Natural killer cell (primary cell): ENCODE measurements around the gene RUBCN. TPM values are rescaled to one million over a fixed set of nuclear protein-coding genes. Genes with fewer than 3 reads are reported as not detected.
"Not testable (repeated sequence)": the region's sequence is repeated elsewhere in the genome, so short reads cannot be mapped to it uniquely, and the experiment has no call there.

Source experiments
- ATAC-seq, 3 donors: fragments of 150-1000 bp in 2 of 3; fragments of 200-7000 bp in 1 of 3; cut with Tn5 transposase; 1 replicate in 1 of 3; 2 replicates in 2 of 3; pipeline ENCODE4 v1.10.0; 2021; ENCODE audit warnings: mild to moderate bottlenecking in 2 of 3, moderate library complexity in 2 of 3
- DNase-seq, 2 donors: peaks; one replicate each; pipeline versions ENCODE4 v3.0.0 to v3.0.0-alpha.2; 2013 to 2021; ENCODE audit warnings: mixed read lengths in 1 of 2
- H3K27ac ChIP-seq: one replicate; pipeline ENCODE4 v1.5.1; 2013; ENCODE audit warnings: mild to moderate bottlenecking, low read length
- H3K27me3 ChIP-seq: one replicate; pipeline ENCODE4 v1.6.1; 2013; ENCODE audit warnings: low read length; ENCODE audit not compliant: control insufficient read depth, insufficient read depth
- H3K36me3 ChIP-seq: one replicate; pipeline ENCODE4 v1.6.1; 2013; ENCODE audit warnings: low read length; ENCODE audit not compliant: control insufficient read depth, insufficient read depth
- H3K4me1 ChIP-seq: one replicate; pipeline ENCODE4 v1.6.1; 2013; ENCODE audit warnings: low read length; ENCODE audit not compliant: control insufficient read depth, insufficient read depth
- H3K4me3 ChIP-seq: one replicate; pipeline ENCODE4 v1.5.1; 2013; ENCODE audit warnings: low read length
- H3K9me3 ChIP-seq: one replicate; pipeline ENCODE4 v1.6.1; 2013; ENCODE audit warnings: low read length; ENCODE audit not compliant: control insufficient read depth, insufficient read depth
- H3K27ac Mint-ChIP-seq, 2 donors: one replicate each; pipeline ENCODE4 v1.8.0; 2022; ENCODE audit warnings: mild to moderate bottlenecking in 2 of 2, mixed read lengths in 2 of 2, moderate library complexity in 1 of 2
- H3K27me3 Mint-ChIP-seq, 2 donors: one replicate each; pipeline ENCODE4 v1.8.0; 2022; ENCODE audit warnings: low read depth in 2 of 2, mixed read lengths in 2 of 2
- H3K36me3 Mint-ChIP-seq: one replicate; pipeline ENCODE4 v1.8.0; 2022; ENCODE audit warnings: mixed read lengths
- H3K4me1 Mint-ChIP-seq, 2 donors: one replicate each; pipeline ENCODE4 v1.8.0; 2022; ENCODE audit warnings: mixed read lengths in 2 of 2
- H3K4me3 Mint-ChIP-seq: one replicate; pipeline ENCODE4 v1.8.0; 2022; ENCODE audit warnings: mild to moderate bottlenecking, moderate library complexity, mixed read lengths
- H3K9me3 Mint-ChIP-seq, 2 donors: one replicate each; pipeline ENCODE4 v1.8.0; 2022; ENCODE audit warnings: mixed read lengths in 2 of 2
- WGBS: methylation state at CpG from one replicate; pipeline ENCODE4 v1.1.7; 2013; ENCODE audit warnings: missing lambda C conversion rate; ENCODE audit not compliant: insufficient coverage; 5-methylcytosine and 5-hydroxymethylcytosine counted together
- intact Hi-C: fragments of 100-400 bp; cut with micrococcal nuclease; formaldehyde crosslinking; loops from one replicate; pipeline ENCODE4 v1.14.2; 2022
- total RNA-seq, 4 donors: library from RNA; stranded (reverse); fragments of 120-200 nt in 1 of 4; gene quantifications; one replicate each; pipeline versions ENCODE4 v1.2.3 to v1.2.4, GENCODE V29; 2013 to 2022

Gene RUBCN
- total RNA-seq, 3 donors from 2014 or later (not counting 1 experiment from before 2014, with no cell fraction given): 51.2 to 58.5 (median 57.6) TPM

- ATAC-seq, H3K27ac Mint-ChIP-seq, H3K4me1 Mint-ChIP-seq, DNase-seq, H3K9me3 Mint-ChIP-seq, H3K4me1 ChIP-seq, H3K27ac ChIP-seq, H3K27me3 ChIP-seq, H3K27me3 Mint-ChIP-seq, intact Hi-C loops, H3K4me3 ChIP-seq, H3K36me3 Mint-ChIP-seq, H3K4me3 Mint-ChIP-seq, H3K9me3 ChIP-seq, H3K36me3 ChIP-seq: not testable (repeated sequence)
- 86% methylated on average over 12 of the region's 13 CpGs for WGBS
Observed at GRCh38 chr3:197658706-197659105, 78.0 kb downstream of the RUBCN start.

DNA sequence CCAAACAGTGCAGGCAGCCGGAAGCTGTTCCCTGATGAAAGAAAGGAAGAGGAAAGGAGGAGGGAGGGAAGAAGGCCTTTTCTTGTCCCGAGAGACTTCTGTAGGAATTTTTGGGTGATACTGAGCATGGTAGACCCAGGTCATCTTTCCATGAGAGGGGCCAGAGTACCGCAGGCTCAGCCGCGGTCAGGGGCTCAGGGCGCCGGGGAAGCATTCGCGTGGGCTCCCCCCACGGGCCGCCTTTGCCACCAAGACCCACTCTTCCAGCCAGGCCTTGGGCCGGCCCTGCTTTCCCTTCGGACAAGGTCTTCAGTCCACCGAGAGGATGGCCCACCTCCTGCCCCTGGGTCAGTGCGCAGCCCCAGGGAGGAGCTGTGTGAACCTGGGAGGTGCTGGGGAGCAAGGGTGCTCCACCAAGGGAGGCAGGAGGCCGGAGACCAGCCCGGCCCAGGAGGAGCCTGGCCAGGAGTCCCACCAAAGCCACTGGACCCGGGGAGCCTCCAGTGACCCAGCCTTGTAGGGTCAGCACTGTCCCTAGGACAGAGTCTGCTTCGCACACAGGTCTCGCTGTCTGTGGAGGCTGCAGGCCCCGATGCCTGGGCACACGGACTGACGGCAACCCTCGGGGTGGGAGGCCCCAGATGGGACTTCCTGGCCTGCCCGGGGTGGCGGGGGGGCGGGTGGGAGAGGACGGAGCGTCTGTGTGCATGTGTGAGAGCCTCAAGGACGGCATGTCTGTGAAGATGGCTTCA lies 79.0 kb downstream of the RUBCN start:
- H3K27me3 Mint-ChIP-seq, H3K27me3 ChIP-seq, H3K4me3 Mint-ChIP-seq, H3K9me3 ChIP-seq, H3K27ac ChIP-seq, DNase-seq, intact Hi-C loops, H3K4me3 ChIP-seq, H3K27ac Mint-ChIP-seq, ATAC-seq, H3K4me1 ChIP-seq, H3K4me1 Mint-ChIP-seq, H3K36me3 Mint-ChIP-seq, H3K9me3 Mint-ChIP-seq, H3K36me3 ChIP-seq: not testable (repeated sequence)
- WGBS: 94% methylated on average over 16 of the region's 30 CpGs

- DNase-seq, H3K9me3 Mint-ChIP-seq, H3K27me3 ChIP-seq, H3K27ac ChIP-seq, H3K36me3 ChIP-seq, H3K27ac Mint-ChIP-seq, H3K4me3 Mint-ChIP-seq, ATAC-seq, H3K4me1 Mint-ChIP-seq, H3K36me3 Mint-ChIP-seq, H3K27me3 Mint-ChIP-seq, H3K4me1 ChIP-seq, H3K9me3 ChIP-seq, H3K4me3 ChIP-seq, intact Hi-C loops: not testable (repeated sequence)
- 80% methylated on average over 10 of the region's 12 CpGs for WGBS
Observed at GRCh38 chr3:197656960-197657359, 79.7 kb downstream of the RUBCN start.

DNA sequence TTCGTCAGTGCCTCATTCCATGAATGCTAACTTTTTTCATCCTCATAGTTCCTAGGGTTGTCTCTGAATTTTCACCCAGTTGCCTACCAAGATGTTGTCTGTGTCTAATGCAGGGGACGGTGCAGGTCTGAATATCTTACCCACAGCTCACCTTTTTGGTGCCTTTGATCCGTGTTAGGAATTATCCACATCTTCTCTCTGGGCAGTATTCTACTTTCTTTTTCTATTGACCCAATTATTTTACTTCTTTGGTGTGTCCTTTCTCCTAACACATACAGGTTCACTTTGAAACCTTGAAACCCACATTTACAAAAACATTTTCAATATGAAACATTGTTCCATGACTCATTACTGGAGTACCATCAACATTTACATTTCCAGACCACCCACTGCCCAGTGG lies 80.6 kb downstream of the RUBCN start:
- H3K9me3 ChIP-seq, H3K27me3 Mint-ChIP-seq, ATAC-seq, H3K4me1 ChIP-seq, H3K9me3 Mint-ChIP-seq, H3K36me3 ChIP-seq, H3K4me3 ChIP-seq, DNase-seq, intact Hi-C loops, H3K36me3 Mint-ChIP-seq, H3K4me1 Mint-ChIP-seq, H3K27ac ChIP-seq, H3K27ac Mint-ChIP-seq, H3K27me3 ChIP-seq: not testable (repeated sequence)
- WGBS: 76% methylated on average over 2 of the region's 3 CpGs
- peak overlapping the region; percentile 65 for H3K4me3 Mint-ChIP-seq

GRCh38 chr3:197654998-197655330 lies 81.7 kb downstream of the RUBCN start:
- H3K27ac Mint-ChIP-seq, H3K4me3 Mint-ChIP-seq, H3K4me1 ChIP-seq, H3K27me3 Mint-ChIP-seq, DNase-seq, H3K36me3 Mint-ChIP-seq, H3K36me3 ChIP-seq, H3K9me3 ChIP-seq, H3K27me3 ChIP-seq, H3K27ac ChIP-seq, H3K4me3 ChIP-seq, H3K9me3 Mint-ChIP-seq, H3K4me1 Mint-ChIP-seq, intact Hi-C loops: not testable (repeated sequence)
- WGBS: no CpG with 5 or more reads among the region's 22 CpGs
- ATAC-seq: peak; percentile 39 to 48 (median 41)

DNA sequence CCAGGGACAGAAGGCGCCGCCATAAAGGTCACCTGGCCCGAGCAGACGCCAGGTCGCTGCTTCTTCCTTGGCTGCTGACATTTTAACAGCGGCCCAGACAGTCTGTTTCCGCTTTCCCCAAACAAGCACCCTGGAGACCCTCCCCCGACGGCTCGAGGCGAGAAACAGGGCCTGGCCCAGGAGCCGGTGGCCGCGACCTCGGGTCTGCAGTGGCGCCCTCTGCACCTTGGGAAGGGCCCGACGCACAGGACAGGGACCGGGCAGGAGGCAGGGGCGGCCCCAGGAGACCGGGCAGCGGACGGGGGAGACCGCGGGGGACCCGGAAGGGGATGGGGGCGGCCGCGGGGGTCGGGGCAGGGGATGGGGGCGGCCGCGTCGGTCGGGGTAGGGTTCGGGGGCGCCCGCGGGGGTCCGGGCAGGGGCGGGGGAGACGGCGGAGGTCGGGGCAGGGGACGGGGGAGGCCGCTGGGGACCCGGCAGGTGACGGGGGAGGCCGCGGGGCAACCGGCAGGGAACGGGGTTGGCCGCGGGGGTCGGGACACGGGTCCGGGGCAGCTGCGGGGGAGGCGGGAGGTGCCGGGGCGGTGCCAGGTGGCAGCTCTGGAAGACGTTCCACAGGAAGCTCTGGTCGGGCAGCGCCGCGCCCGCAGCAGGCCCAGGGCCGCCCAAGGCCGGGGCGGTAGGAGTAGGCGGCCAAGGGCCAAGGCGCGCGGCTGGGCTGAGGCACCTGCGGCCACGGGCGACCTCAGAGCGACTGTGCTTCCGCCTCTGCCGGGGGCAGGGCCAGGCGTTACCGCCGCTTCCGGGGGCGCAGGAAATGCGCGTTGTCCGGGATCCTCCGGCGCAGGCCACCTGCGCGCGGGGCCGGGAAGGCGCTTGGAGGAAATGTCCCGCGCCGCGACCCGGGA lies 82.4 kb downstream of the RUBCN start:
- H3K27ac ChIP-seq, H3K4me3 ChIP-seq: not testable (repeated sequence)
- peak overlapping the region in 1 of 2 donors; percentile 36 for H3K27ac Mint-ChIP-seq

DNA sequence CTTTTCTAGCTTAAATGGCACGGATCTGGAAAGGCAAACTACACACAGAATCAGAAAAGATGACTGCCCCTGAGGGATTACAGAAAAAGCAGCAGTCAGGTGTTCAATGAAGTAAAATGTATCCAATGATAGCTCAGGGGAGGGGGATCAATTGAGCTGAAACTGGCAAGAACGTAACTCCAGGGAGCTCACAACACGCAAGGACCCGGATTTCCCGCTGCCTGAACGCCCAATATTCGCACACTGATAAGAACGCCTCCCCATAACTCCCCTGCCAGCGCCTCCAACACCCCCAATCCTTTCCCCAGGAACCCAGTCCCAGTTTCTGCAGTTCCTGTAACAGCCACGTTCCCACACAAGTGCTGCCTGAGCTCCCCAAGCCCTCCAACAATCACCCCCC lies 83.8 kb downstream of the RUBCN start:
- H3K4me1 ChIP-seq, ATAC-seq, DNase-seq, H3K9me3 ChIP-seq, H3K4me1 Mint-ChIP-seq, H3K36me3 ChIP-seq, H3K27ac Mint-ChIP-seq, H3K4me3 ChIP-seq, H3K27ac ChIP-seq, H3K27me3 Mint-ChIP-seq, H3K27me3 ChIP-seq, intact Hi-C loops, H3K36me3 Mint-ChIP-seq, H3K9me3 Mint-ChIP-seq: not testable (repeated sequence)
- 80% methylated on average over 1 of the region's 10 CpGs for WGBS
- H3K4me3 Mint-ChIP-seq: peak overlapping the region; percentile 28

More for the DNA sequence above, 82.4 kb downstream of the RUBCN start:
- H3K4me1 ChIP-seq, H3K9me3 Mint-ChIP-seq, H3K36me3 Mint-ChIP-seq, H3K27me3 Mint-ChIP-seq, H3K27me3 ChIP-seq, H3K9me3 ChIP-seq, H3K4me1 Mint-ChIP-seq, H3K36me3 ChIP-seq, intact Hi-C loops: not testable (repeated sequence)
- WGBS: 2% methylated on average over 11 of the region's 100 CpGs
- ATAC-seq: peak; percentile 92 to 97 (median 94)
- peak overlapping the region; percentile 59 for H3K4me3 Mint-ChIP-seq
- DNase-seq: peak; percentile 44 to 48
